HepG2 (cell line): ENCODE results near the gene MINDY3. TPM values are rescaled to one million over a fixed set of nuclear protein-coding genes. Genes with fewer than 3 reads are reported as not detected.

Experiments
- AHR ChIP-seq: IDR thresholded peaks from 2 replicates; pipeline ENCODE4 v1.6.1; 2018; ENCODE audit warnings: missing genetic modification reagents, missing compliant biosample characterization
- ARNTL ChIP-seq: sonication (generic); formaldehyde crosslinking; IDR thresholded peaks from 2 replicates; pipeline ENCODE4 v1.4.0; 2020; ENCODE audit warnings: mild to moderate bottlenecking, missing genetic modification reagents
- GABPA ChIP-seq, 2 experiments: IDR thresholded peaks; 2 replicates each; pipeline ENCODE4 v1.6.1; 2011 to 2016; ENCODE audit warnings: low read depth in 2 of 2, low read length in 1 of 2, missing biosample characterization in 1 of 2, missing genetic modification characterization in 1 of 2
- HDAC6 ChIP-seq: fragments of 200-600 bp; sonication (generic); IDR thresholded peaks from 2 replicates; pipeline ENCODE4 v1.7.0; 2017; ENCODE audit warnings: mild to moderate bottlenecking, antibody characterized with exemption, low read length, low read depth
- HMG20B ChIP-seq: conservative IDR thresholded peaks from 2 replicates; pipeline ENCODE4 v1.6.1; 2016; ENCODE audit warnings: missing genetic modification reagents, missing compliant biosample characterization
- KDM2A ChIP-seq: sonication (generic); formaldehyde crosslinking; IDR thresholded peaks from 2 replicates; pipeline ENCODE4 v1.4.0; 2020; ENCODE audit warnings: low read depth, missing genetic modification reagents, borderline replicate concordance
- MIXL1 ChIP-seq: IDR thresholded peaks from 2 replicates; pipeline ENCODE4 v1.6.1; 2016
- RFX1 ChIP-seq: fragments of 450-650 bp; IDR thresholded peaks from 2 replicates; pipeline ENCODE4 v1.6.1; 2017
- RXRB ChIP-seq: IDR thresholded peaks from 2 replicates; pipeline ENCODE4 v1.6.1; 2016; ENCODE audit warnings: borderline replicate concordance, missing genetic modification reagents, missing compliant biosample characterization
- SIX1 ChIP-seq: sonication (generic); formaldehyde crosslinking; IDR thresholded peaks from 2 replicates; pipeline ENCODE4 v1.4.0; 2020; ENCODE audit warnings: missing genetic modification reagents, borderline replicate concordance
- TGIF2 ChIP-seq: IDR thresholded peaks from 2 replicates; pipeline ENCODE4 v1.6.1; 2016; ENCODE audit warnings: control low read depth, missing compliant biosample characterization
- ZBTB3 ChIP-seq: sonication (generic); formaldehyde crosslinking; IDR thresholded peaks from 2 replicates; pipeline ENCODE4 v1.4.0; 2020; ENCODE audit warnings: low read depth, mild to moderate bottlenecking, moderate library complexity, missing genetic modification reagents, borderline replicate concordance
- ZNF546 ChIP-seq: sonication (generic); formaldehyde crosslinking; conservative IDR thresholded peaks from 2 replicates; pipeline ENCODE4 v1.8.1; 2023; ENCODE audit warnings: mild to moderate bottlenecking, missing genetic modification reagents
- ZNF556 ChIP-seq: sonication (generic); formaldehyde crosslinking; IDR thresholded peaks from 2 replicates; pipeline ENCODE4 v1.4.0; 2020; ENCODE audit warnings: mild to moderate bottlenecking, missing genetic modification reagents, borderline replicate concordance
- ZNF746 ChIP-seq: sonication (generic); formaldehyde crosslinking; IDR thresholded peaks from 2 replicates; pipeline ENCODE4 v1.8.0; 2022; ENCODE audit warnings: mild to moderate bottlenecking, missing genetic modification reagents
- ZNF841 ChIP-seq: sonication (generic); formaldehyde crosslinking; IDR thresholded peaks from 2 replicates; pipeline ENCODE4 v1.8.1; 2023; ENCODE audit warnings: missing genetic modification reagents, borderline replicate concordance
- polyA plus RNA-seq, 8 experiments: library from polyadenylated mRNA; depleted of rRNA in 3 of 8; stranded (reverse) in 7 of 8; unstranded in 1 of 8; fragments of >200 nt; fragmentation: Illumina TruSeq in 4 of 8; extraction: Trizol in 4 of 8; gene quantifications; 2 replicates each; pipeline versions ENCODE4 v1.2.1 to v1.2.3, GENCODE V29; 2011 to 2016; ENCODE audit warnings: low read depth in 4 of 8, missing spikeins in 1 of 8, mixed read lengths in 1 of 8; ENCODE audit not compliant: insufficient read depth in 1 of 8
- total RNA-seq, 5 experiments: library from RNA; depleted of rRNA; stranded (reverse); fragments of >200 nt; fragmentation: Illumina TruSeq; extraction: Trizol; gene quantifications; 2 replicates each; pipeline ENCODE4 v1.2.3, GENCODE V29; 2016; ENCODE audit warnings: low read depth in 1 of 5
- TF ChIP-seq, protein P1 (sequence below): fragments of 450-650 bp; IDR thresholded peaks from 2 replicates; pipeline ENCODE4 v1.6.1; 2016
- TF ChIP-seq, protein P2 (sequence below): sonication (generic); formaldehyde crosslinking; IDR thresholded peaks from 2 replicates; pipeline ENCODE4 v1.4.0; 2020; ENCODE audit warnings: missing genetic modification reagents, borderline replicate concordance
- TF ChIP-seq, protein P3 (sequence below): sonication (generic); formaldehyde crosslinking; conservative IDR thresholded peaks from 2 replicates; pipeline ENCODE4 v1.5.0; 2020; ENCODE audit warnings: missing genetic modification reagents
- TF ChIP-seq, protein P4 (sequence below): sonication (generic); formaldehyde crosslinking; IDR thresholded peaks from 2 replicates; pipeline ENCODE4 v1.8.0; 2022; ENCODE audit warnings: low read depth, missing genetic modification reagents
- TF ChIP-seq, protein P5 (sequence below): sonication (generic); formaldehyde crosslinking; IDR thresholded peaks from 2 replicates; pipeline ENCODE4 v1.4.0; 2020; ENCODE audit warnings: missing genetic modification reagents

Gene MINDY3
- total and polyA plus RNA-seq, 2 of the 13 experiments (the other 11 are each of a cell fraction or from before 2014, with no cell fraction given): 6.4 to 17.5 TPM

DNA sequence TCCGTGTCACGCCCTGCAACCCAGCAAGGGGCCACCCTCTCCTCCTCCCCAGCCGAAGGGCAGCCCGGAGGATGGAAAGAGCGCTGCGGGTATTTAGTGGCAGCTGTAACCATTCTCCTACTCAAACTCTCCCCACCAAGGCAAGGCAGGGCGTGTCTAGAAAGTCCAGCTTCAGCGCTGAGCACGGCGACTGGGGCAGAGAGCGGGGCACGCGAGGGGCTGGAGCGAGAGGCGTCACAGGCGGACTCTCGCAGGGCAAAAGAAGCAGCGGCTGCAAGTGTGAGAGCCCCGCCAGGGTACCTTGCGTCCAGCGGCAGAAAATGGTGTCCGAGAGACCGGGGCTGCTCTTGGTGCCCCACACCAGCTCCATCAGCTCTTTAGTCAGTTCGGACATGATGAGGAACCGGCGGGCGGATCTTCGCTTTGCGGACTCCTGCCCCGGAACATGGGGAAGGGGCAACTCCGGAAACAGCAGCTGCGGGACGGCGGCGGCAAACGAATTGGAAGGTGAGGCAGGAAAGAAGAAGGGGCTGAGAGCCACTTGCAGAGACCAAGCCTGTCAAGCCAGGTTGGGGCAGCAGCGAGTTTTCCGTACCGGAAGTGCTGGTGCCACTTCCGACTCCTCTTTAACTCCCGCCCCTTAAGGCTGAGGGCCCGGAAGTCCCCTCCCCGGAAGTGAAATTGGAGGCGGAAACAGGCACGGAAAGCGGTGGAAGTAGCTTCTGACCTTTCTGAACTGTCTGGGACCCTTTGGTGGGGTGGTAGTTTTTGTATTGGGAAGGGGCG is at the start of gene MINDY3 (continued):
- TF ChIP-seq, protein P1, sequence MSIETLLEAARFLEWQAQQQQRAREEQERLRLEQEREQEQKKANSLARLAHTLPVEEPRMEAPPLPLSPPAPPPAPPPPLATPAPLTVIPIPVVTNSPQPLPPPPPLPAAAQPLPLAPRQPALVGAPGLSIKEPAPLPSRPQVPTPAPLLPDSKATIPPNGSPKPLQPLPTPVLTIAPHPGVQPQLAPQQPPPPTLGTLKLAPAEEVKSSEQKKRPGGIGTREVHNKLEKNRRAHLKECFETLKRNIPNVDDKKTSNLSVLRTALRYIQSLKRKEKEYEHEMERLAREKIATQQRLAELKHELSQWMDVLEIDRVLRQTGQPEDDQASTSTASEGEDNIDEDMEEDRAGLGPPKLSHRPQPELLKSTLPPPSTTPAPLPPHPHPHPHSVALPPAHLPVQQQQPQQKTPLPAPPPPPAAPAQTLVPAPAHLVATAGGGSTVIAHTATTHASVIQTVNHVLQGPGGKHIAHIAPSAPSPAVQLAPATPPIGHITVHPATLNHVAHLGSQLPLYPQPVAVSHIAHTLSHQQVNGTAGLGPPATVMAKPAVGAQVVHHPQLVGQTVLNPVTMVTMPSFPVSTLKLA: no peak
- TF ChIP-seq ZNF556 (CRISPR knock-in tag): no peak; the same call in 1 of the 2 replicates
- peak; percentile 88 for TF ChIP-seq GABPA (IDR thresholded peaks at IDR 0.05; ENCODE audit: low read depth, low read length)
- peak; percentile 99 for TF ChIP-seq GABPA (CRISPR knock-in tag; IDR thresholded peaks at IDR 0.05; ENCODE audit: low read depth)
- TF ChIP-seq TGIF2: no peak
- TF ChIP-seq RXRB (CRISPR knock-in tag): 0 out of 2 replicates have a peak, but pooled peaks have one; percentile 10
- TF ChIP-seq MIXL1 (CRISPR knock-in tag): no peak
- TF ChIP-seq AHR (CRISPR knock-in tag): 0 out of 2 replicates have a peak, but pooled peaks have one; percentile 17
- TF ChIP-seq, protein P2, sequence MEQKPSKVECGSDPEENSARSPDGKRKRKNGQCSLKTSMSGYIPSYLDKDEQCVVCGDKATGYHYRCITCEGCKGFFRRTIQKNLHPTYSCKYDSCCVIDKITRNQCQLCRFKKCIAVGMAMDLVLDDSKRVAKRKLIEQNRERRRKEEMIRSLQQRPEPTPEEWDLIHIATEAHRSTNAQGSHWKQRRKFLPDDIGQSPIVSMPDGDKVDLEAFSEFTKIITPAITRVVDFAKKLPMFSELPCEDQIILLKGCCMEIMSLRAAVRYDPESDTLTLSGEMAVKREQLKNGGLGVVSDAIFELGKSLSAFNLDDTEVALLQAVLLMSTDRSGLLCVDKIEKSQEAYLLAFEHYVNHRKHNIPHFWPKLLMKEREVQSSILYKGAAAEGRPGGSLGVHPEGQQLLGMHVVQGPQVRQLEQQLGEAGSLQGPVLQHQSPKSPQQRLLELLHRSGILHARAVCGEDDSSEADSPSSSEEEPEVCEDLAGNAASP (CRISPR knock-in tag): no peak
- TF ChIP-seq HMG20B (CRISPR knock-in tag): no peak
- no peak for TF ChIP-seq ZNF841 (CRISPR knock-in tag)
- TF ChIP-seq, protein P3, sequence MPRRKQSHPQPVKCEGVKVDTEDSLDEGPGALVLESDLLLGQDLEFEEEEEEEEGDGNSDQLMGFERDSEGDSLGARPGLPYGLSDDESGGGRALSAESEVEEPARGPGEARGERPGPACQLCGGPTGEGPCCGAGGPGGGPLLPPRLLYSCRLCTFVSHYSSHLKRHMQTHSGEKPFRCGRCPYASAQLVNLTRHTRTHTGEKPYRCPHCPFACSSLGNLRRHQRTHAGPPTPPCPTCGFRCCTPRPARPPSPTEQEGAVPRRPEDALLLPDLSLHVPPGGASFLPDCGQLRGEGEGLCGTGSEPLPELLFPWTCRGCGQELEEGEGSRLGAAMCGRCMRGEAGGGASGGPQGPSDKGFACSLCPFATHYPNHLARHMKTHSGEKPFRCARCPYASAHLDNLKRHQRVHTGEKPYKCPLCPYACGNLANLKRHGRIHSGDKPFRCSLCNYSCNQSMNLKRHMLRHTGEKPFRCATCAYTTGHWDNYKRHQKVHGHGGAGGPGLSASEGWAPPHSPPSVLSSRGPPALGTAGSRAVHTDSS: no peak
- TF ChIP-seq ZNF546 (CRISPR knock-in tag): no peak
- TF ChIP-seq ZNF746: no peak
- TF ChIP-seq, protein P4, sequence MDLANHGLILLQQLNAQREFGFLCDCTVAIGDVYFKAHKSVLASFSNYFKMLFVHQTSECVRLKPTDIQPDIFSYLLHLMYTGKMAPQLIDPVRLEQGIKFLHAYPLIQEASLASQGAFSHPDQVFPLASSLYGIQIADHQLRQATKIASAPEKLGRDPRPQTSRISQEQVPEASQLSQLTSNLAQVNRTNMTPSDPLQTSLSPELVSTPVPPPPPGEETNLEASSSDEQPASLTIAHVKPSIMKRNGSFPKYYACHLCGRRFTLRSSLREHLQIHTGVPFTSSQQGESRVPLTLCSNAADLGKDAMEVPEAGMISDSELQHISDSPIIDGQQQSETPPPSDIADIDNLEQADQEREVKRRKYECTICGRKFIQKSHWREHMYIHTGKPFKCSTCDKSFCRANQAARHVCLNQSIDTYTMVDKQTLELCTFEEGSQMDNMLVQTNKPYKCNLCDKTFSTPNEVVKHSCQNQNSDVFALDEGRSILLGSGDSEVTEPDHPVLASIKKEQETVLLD (CRISPR knock-in tag): no peak
- TF ChIP-seq HDAC6: no peak
- peak; percentile 59; the same call in 1 of the 2 replicates for TF ChIP-seq KDM2A (CRISPR knock-in tag)
- no peak for TF ChIP-seq RFX1
- no peak for TF ChIP-seq ARNTL (CRISPR knock-in tag)
- no peak for TF ChIP-seq ZBTB3 (CRISPR knock-in tag)
- no peak for TF ChIP-seq SIX1 (CRISPR knock-in tag)
- TF ChIP-seq, protein P5, sequence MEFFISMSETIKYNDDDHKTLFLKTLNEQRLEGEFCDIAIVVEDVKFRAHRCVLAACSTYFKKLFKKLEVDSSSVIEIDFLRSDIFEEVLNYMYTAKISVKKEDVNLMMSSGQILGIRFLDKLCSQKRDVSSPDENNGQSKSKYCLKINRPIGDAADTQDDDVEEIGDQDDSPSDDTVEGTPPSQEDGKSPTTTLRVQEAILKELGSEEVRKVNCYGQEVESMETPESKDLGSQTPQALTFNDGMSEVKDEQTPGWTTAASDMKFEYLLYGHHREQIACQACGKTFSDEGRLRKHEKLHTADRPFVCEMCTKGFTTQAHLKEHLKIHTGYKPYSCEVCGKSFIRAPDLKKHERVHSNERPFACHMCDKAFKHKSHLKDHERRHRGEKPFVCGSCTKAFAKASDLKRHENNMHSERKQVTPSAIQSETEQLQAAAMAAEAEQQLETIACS (CRISPR knock-in tag): no peak
